CD4-positive, alpha-beta T cell treated with Interleukin-4 for 1 hour (primary cell): ENCODE measurements around the gene CGREF1.
"Not testable (repeated sequence)": the region's sequence is repeated elsewhere in the genome, so short reads cannot be mapped to it uniquely, and the experiment has no call there.

ENCODE experiments used
- DNase-seq, 2 donors: peaks; one replicate each; pipeline ENCODE4 v3.0.0-alpha.2; 2020 to 2022

CGREF1 gene

DNA sequence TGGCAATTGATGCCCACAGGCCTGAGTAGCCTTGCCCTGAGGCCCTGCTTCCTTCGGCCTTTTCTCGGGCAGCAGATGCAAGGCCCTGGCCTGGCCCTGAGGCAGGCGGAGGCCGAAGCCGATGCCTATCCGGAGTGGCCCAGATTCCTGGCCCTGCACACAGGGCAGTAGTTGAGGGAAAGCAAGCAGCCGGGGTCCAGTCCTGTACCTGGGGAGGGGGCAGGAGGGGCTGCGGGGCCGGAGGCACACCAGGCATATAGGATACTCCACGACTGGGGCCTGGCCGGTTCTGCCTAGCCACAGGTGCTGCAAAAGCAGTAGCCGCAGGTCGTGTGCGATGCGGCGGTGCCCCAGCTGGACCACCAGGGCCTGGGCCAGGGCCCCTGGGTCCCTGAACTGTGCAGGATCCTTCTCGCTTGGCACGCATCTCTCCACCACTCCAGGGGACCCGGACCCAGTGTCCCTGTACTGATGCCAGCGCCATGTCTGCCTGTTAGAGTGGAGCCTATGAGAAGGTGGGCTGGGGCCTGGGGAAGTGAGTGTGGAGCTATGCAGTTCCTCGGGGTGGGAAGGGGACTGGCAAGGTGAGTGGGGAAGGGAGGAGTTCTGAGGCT, 18.5 kb upstream of the CGREF1 start:
- no peak for DNase-seq

DNA sequence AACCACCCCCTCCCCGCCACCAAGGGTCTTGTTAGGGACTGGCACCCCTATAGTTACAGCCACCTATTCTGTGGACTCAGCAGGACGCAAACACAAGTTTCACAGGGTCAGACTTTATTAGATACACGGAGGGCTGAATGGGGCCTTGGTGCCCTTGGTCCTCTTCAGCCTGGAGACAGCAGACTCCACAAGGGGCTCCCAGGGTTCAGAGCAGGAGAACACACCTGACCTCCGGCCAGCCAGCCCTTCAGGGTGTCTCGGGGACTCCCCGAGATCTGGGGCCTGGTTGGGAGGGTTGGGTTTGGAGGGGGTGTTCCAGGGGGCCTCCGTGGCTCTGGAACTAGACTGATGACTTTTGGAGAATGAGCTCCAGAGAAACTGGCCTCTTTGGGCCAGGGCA, 17.8 kb upstream of the CGREF1 start:
- DNase-seq, result no peak

DNA sequence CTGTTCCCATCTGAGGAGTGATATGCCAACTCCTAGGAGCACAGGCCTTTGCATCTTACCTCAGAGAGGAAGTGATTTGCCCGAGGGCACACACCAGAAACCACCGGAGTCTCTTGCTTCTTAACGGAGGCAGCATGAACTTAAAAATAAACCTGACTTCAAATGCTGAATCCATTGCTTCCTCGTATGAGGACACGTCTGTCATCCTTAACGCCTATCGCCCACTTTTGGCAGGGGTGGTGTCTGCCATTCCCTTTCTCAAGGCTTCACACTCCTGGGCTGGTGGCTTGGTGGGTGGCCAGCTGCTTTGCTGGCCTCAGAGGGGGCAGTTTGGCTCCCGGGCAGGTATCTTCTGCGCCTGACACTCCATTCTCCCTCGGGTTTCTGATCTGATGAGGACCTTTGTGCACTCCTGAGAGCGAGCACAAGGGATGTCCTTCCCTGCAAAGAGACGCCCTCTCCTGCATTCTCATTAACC, 16.6 kb upstream of the CGREF1 start:
- DNase-seq, result no peak

DNA sequence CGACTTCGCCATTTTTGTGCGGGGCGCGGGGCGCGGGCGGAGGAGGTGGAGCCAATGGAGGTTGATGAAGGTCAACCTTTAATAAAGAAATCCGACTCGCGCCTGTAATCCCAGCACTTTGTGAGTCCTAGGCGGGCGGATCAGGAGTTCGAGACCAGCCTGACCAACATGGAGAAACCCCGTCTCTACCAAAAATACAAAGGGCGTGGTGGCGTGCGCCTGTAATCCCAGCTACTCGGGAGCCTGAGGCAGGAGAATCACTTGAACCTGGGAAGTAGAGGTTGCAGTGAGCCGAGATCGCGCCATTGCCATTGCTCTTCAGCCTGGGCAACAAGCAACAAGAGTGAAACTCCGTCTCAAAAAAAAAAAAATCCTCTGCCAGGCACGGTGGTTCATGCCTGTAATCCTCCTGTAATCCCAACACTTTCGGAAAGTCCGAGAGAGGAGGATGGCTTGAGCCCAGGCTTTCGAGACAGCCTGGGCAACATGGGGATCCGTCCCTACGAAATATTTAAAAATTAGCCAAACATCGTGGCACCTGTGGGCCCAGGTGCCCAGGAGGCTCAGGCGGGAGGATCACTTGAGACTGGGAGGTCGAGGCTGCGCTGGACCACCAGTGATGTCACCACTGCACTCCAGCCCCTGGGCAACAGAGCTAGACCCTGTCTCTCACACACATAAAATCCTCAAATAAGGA, 16.0 kb upstream of the CGREF1 start:
- DNase-seq, result no peak

GRCh38 chr2:27133905-27134780, 15.2 kb upstream of the CGREF1 start, which contains the start of gene PREB:
TSS of gene PREB (minus strand) at chr2:27134636. CDS start at chr2:27134421, 215 bp downstream.
- DNase-seq, result peak; percentile 97 to 98

DNA sequence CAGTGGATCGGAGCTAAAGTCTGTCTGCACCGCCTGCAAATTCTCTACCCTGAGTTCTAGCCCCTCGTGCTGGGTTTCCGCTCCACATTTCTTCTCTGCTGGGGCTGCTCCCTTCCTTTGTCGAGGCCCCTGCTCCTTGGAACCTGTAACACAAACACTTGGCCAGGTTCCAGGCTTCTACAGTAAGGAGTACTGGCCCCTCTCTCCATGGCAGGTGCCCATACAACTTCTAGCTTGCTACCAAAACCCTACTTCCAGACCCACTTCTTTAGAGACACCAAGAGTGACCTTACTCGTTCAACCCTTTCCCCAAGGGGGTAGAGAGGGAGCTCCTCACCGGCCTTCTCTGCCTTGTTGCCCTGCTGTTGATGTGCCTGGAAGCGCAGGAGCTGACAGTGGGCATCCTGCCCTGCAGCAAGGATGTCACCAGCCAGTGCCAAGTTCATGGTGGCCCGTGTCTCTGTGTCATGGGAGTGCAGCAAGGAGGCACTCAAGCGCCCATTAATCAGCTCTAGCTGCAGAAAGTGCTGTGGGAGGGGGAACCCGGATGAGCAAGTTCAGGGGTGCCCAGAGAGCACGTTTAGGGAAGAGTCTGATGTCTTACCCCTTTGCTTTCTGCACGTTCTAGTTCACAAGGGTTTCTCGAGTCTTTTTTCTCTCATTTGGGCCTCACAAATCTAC, 14.4 kb upstream of the CGREF1 start:
- DNase-seq, result no peak

- DNase-seq, result no peak
Observed at GRCh38 chr2:27131429-27131828, 12.5 kb upstream of the CGREF1 start.

GRCh38 chr2:27130396-27130795, 11.5 kb upstream of the CGREF1 start:
- DNase-seq, result no peak

- no peak for DNase-seq
Observed at GRCh38 chr2:27128668-27129571, 10.0 kb upstream of the CGREF1 start.

GRCh38 chr2:27127883-27128667, 9.1 kb upstream of the CGREF1 start:
- no peak for DNase-seq

- no peak for DNase-seq
Observed at GRCh38 chr2:27126252-27126710, 7.4 kb upstream of the CGREF1 start.

DNA sequence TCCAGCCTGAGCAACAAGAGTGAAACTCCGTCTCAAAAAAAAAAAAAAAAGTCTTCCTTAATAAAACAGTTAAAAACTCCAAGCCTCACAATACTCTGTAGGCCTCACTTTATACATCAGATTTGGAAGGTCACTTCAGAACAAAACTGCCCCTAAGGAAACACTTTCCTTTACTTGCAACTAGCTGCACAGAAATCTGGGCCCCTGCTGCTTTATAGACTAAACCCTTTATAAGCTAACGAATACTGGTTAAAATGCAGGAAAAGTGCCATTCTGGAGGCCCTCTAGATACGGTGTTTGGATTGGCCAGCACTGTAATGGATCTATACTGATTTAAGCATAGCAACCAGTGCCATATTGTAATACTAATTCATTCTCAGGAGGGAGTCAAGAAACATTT, 6.2 kb upstream of the CGREF1 start:
- no peak for DNase-seq

GRCh38 chr2:27123302-27124150, 4.6 kb upstream of the CGREF1 start, which contains the start of gene ABHD1:
TSS of gene ABHD1 (plus strand) at chr2:27123815. CDS start at chr2:27123949, 134 bp downstream.
- DNase-seq, result peak; percentile 75 to 80

DNA sequence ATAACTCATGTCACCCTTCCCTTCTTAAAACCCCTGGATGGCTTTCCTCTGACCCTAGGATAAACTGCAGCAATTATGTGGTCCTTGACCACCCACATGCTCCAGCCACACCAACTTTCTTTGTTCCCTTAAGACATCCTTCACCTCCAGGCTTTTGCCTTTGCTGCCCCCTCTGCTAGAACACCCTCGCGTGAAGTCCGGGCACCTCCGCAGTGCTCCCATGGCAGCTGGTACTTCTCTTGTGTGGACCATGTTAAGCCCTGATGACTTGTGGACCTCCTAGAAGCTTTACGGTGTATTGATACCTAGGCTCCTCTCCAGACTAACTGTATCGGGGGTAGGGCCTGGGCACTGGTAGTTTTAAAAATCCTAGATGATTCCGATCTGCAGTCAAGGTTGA, 3.9 kb upstream of the CGREF1 start:
- no peak for DNase-seq

GRCh38 chr2:27121906-27122305, 3.0 kb upstream of the CGREF1 start:
- no peak for DNase-seq

GRCh38 chr2:27119330-27119670, 372 bp upstream of the CGREF1 start:
- DNase-seq, result not testable (repeated sequence)

- DNase-seq, result no peak
Observed at GRCh38 chr2:27117995-27118524, 868 bp downstream of the CGREF1 start.

DNA sequence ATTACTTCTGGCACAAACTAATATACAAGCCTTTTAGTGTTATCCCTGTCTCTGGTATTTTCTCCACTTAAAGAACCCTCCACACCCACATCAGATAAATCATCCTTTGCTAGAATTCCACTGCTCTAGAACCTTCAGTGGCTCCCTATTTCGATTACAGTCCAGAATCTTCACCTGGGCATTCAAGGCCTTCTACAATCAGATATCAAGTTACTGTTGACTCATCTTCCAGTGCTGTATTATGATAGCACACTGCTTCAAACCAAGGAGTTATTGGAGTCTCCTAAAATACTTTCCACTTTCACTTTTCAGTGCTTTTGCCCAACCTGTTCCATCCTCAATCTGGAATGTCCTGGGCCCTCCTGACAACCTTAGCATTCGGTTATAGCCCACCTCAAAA, 3.4 kb downstream of the CGREF1 start:
- no peak for DNase-seq

GRCh38 chr2:27111392-27112078, 7.4 kb downstream of the CGREF1 start:
- not testable (repeated sequence) for DNase-seq
